K562 (cell line): ENCODE measurements around the gene KIAA2012. TPM values are rescaled to one million over a fixed set of nuclear protein-coding genes. Genes with fewer than 3 reads are reported as not detected.

Source experiments
- ATAC-seq: fragments of 200-7000 bp; cut with Tn5 transposase; 3 replicates; pipeline ENCODE4 v1.9.1; 2020; ENCODE audit warnings: moderate library complexity
- BruUV-seq: library from RNA; stranded (reverse); fragments of 400-500 nt; replicated peaks from 2 replicates; lab custom pipeline; 2021; lab: Mats Ljungman, UMichigan
- CTCF ChIA-PET: fragments of 300-600 bp; formaldehyde crosslinking; extraction: SDS; loops from one replicate; lab custom pipeline; 2021; ENCODE audit warnings: low intra/inter-chr PET ratio; lab: Yijun Ruan, JAX
- POLR2A ChIA-PET: fragments of 300-600, 350-650 bp; sonication (Branson Sonifier 250); formaldehyde crosslinking; extraction: SDS; loops from one replicate; lab custom pipeline; 2021; ENCODE audit warnings: antibody characterized with exemption, inconsistent platforms; lab: Yijun Ruan, JAX
- DNase-seq, 4 experiments: peaks; one replicate each; pipeline versions ENCODE4 v3.0.0 to v3.0.0-alpha.2; 2011 to 2018; ENCODE audit warnings: low spot score in 3 of 4, mixed read lengths in 3 of 4; ENCODE audit errors: extremely low read depth in 1 of 4
- FAIRE-seq: peaks from 2 replicates; lab custom pipeline; 2011; peaks lifted over from hg19 to GRCh38; lab: Jason Lieb, UNC
- H2AFZ ChIP-seq: 2 replicates; pipeline ENCODE4 v1.6.0; 2011; ENCODE audit warnings: low read depth, low read length, control low read depth, inconsistent platforms
- H3K27ac ChIP-seq: fragments of 200-600 bp; 3 replicates; pipeline ENCODE4 v1.8.0; 2011; ENCODE audit warnings: low read depth, mild to moderate bottlenecking, control low read depth, inconsistent platforms, low read length, moderate library complexity, mixed read lengths; ENCODE audit errors: extremely low read depth
- H3K27me3 ChIP-seq, 2 experiments: fragments of 300-600 bp in 1 of 2; 2 replicates in 1 of 2; 3 replicates in 1 of 2; pipeline versions ENCODE4 v1.6.0 to v1.8.0; 2011; ENCODE audit warnings: inconsistent platforms in 2 of 2, low read length in 2 of 2, mild to moderate bottlenecking in 1 of 2, mixed read lengths in 1 of 2, moderate library complexity in 1 of 2; ENCODE audit not compliant: control insufficient read depth in 2 of 2, insufficient read depth in 2 of 2
- H3K36me3 ChIP-seq: fragments of 300-600 bp; 3 replicates; pipeline ENCODE4 v1.8.0; 2011; ENCODE audit warnings: mild to moderate bottlenecking, low read length, inconsistent platforms; ENCODE audit not compliant: control insufficient read depth, insufficient read depth
- H3K4me1 ChIP-seq, 2 experiments: fragments of 200-600 bp in 1 of 2; replicated peaks in 1 of 2; 2 replicates in 1 of 2; 3 replicates in 1 of 2; pipeline versions ENCODE4 v1.5.1 to v1.8.0; 2011; ENCODE audit warnings: inconsistent platforms in 2 of 2, low read length in 2 of 2, mild to moderate bottlenecking in 1 of 2, mixed read lengths in 1 of 2, moderate library complexity in 1 of 2; ENCODE audit not compliant: control insufficient read depth in 2 of 2, insufficient read depth in 2 of 2
- H3K4me2 ChIP-seq: 2 replicates; pipeline ENCODE4 v1.6.1; 2011; ENCODE audit warnings: low read length, control low read depth, inconsistent platforms, mixed read lengths; ENCODE audit not compliant: insufficient read depth
- H3K4me3 ChIP-seq: fragments of 200-600 bp; sonication (generic), shearing (Covaris generic); 2 replicates; pipeline ENCODE4 v1.5.1; 2016; ENCODE audit warnings: control low read depth, inconsistent platforms
- H3K79me2 ChIP-seq: fragments of 200-600 bp; 3 replicates; pipeline ENCODE4 v1.8.0; 2011; ENCODE audit warnings: low read length, inconsistent platforms; ENCODE audit not compliant: control insufficient read depth, insufficient read depth
- H3K9ac ChIP-seq, 2 experiments: 2 replicates each; pipeline versions ENCODE4 v1.6.0 to v1.6.1; 2011; ENCODE audit warnings: low read depth in 2 of 2, low read length in 2 of 2, control low read depth in 1 of 2, inconsistent platforms in 1 of 2, mild to moderate bottlenecking in 1 of 2, mixed read lengths in 1 of 2; ENCODE audit not compliant: insufficient read depth in 1 of 2
- H3K9me1 ChIP-seq: one replicate; pipeline ENCODE4 v1.6.0; 2011; ENCODE audit warnings: inconsistent platforms, mild to moderate bottlenecking, low read length, moderate library complexity; ENCODE audit not compliant: control insufficient read depth, insufficient read depth
- H3K9me3 ChIP-seq: replicated peaks from 2 replicates; pipeline ENCODE4 v1.5.1; 2011; ENCODE audit warnings: low read depth, low read length, inconsistent platforms; ENCODE audit not compliant: control insufficient read depth, insufficient read depth
- H4K20me1 ChIP-seq: replicated peaks from 2 replicates; pipeline ENCODE4 v1.6.1; 2011; ENCODE audit warnings: low read length, inconsistent platforms, mixed read lengths; ENCODE audit not compliant: control insufficient read depth, insufficient read depth
- BDP1 ChIP-seq: IDR thresholded peaks from 3 replicates; pipeline ENCODE4 v1.6.1; 2011; ENCODE audit not compliant: insufficient read length, insufficient read depth
- GTF2A2 ChIP-seq: IDR thresholded peaks from 2 replicates; pipeline ENCODE4 v1.6.1; 2016; ENCODE audit warnings: mild to moderate bottlenecking, missing genetic modification characterization, missing compliant biosample characterization
- HNRNPK ChIP-seq: fragments of 200-400 bp; formaldehyde crosslinking; IDR thresholded peaks from one replicate; pipeline ENCODE4 v1.6.1; 2018; ENCODE audit warnings: mild to moderate bottlenecking, low read depth, low read length; ENCODE audit not compliant: poor library complexity, severe bottlenecking
- MYBL2 ChIP-seq, 2 experiments: fragments of 450-650 bp in 1 of 2; sonication (generic) in 1 of 2; formaldehyde crosslinking in 1 of 2; IDR thresholded peaks; 2 replicates each; pipeline versions ENCODE4 v1.6.1 to v1.8.1; 2017 to 2022; ENCODE audit warnings: borderline replicate concordance in 1 of 2, inconsistent platforms in 1 of 2, low read depth in 1 of 2, mild to moderate bottlenecking in 1 of 2, missing genetic modification reagents in 1 of 2, moderate library complexity in 1 of 2
- WGBS: fragments of 100-300 bp; shearing (Covaris generic); methylation state at CpG from one replicate; pipeline ENCODE4 v1.1.6; 2016; ENCODE audit warnings: low coverage, mixed read lengths; ENCODE audit not compliant: insufficient coverage; ENCODE audit errors: missing lambda C conversion rate; 5-methylcytosine and 5-hydroxymethylcytosine counted together
- in situ Hi-C: fragments of 300-500 bp; cut with MboI; formaldehyde crosslinking; loops from 4 replicates; pipeline ENCODE4 v1.15.0; 2018; ENCODE audit warnings: inconsistent platforms, mixed read lengths
- intact Hi-C: fragments of 100-400 bp; cut with micrococcal nuclease; formaldehyde crosslinking; loops from 2 replicates; pipeline ENCODE4 v1.14.2; 2022
- polyA plus RNA-seq, 8 experiments: library from polyadenylated mRNA; depleted of rRNA in 4 of 8; stranded (reverse) in 5 of 8; unstranded in 3 of 8; fragments of >200 nt; fragmentation: Nextera tagmentation in 2 of 8; fragmentation: Illumina TruSeq in 1 of 8; extraction: Ambion mirVana in 2 of 8; extraction: Trizol in 1 of 8; gene quantifications; 2 replicates each; pipeline versions ENCODE4 v1.2.1 to v1.2.3, GENCODE V29; 2011 to 2014; ENCODE audit warnings: inconsistent platforms in 1 of 8, missing spikeins in 1 of 8
- total RNA-seq, 7 experiments: library from RNA; depleted of rRNA in 6 of 7; stranded (reverse); fragments of >200 nt in 6 of 7; fragmentation: Illumina TruSeq in 2 of 7; extraction: Trizol in 2 of 7; gene quantifications; 2 replicates each; pipeline versions ENCODE4 v1.2.1 to v1.2.3, GENCODE V29; 2011 to 2021; ENCODE audit warnings: low replicate concordance in 1 of 7
- TF ChIP-seq, protein P1 (sequence below): fragments of 250-450 bp; sonication (Bioruptor Pico); IDR thresholded peaks from 2 replicates; pipeline ENCODE4 v1.9.0; 2021; ENCODE audit warnings: mild to moderate bottlenecking, inconsistent platforms
- TF ChIP-seq, protein P2 (sequence below): fragments of 450-650 bp; IDR thresholded peaks from 2 replicates; pipeline ENCODE4 v1.7.0; 2016; ENCODE audit warnings: borderline replicate concordance

KIAA2012 gene
- total and polyA plus RNA-seq, 9 of the 15 experiments (the other 6 are each of a cell fraction or from before 2014, with no cell fraction given): not detected

DNA sequence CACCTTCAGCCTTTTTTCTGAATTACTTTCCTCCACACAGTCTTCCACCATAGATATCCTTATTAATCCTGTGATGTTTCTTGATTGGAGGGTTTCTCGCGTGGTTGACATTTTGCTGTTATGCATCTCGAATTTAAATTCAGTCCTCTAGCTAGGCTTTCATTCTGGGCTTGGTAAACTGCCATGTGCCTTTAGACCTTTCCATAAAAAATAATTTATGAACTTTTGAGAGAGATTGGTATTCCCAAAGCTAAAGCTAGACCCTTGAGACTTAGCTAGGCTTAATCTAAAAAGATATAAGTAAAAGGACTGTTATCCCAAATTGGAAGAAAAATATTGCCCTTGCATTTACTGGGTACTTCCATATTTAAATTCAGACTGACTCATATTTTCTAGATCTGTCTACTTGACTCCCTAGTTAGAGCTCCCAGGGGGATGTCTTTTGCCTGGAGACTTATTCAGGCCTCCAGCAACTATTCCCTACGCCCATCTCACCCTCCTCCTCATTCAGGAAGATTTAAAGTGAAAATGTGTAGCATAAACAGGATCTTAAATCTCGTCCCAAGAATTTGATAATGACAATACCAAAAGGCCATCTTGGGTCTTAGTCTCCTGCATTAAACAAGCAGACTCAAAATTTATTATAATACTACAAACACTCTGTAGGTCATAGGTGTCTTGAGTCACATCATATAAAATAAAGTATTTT is 60.3 kb downstream of the KIAA2012 start:
- H3K9ac ChIP-seq: no peak overlapping the region
- no peak for DNase-seq
- no peak overlapping the region for H2AFZ ChIP-seq
- WGBS: 4% methylated on average over 5 of the region's 5 CpGs
- no peaks in the 10 kb centered on the region for H3K9me3 ChIP-seq
- H3K79me2 ChIP-seq: no peaks in the 10 kb centered on the region
- in situ Hi-C loops: no loop called here
- POLR2A ChIA-PET: interaction anchor here (0.8 kb wide), 1 partner anchor 17 kb away, joined by 3 read pairs; no protein-coding TSS in a partner anchor
- no peak for ATAC-seq
- no peak for TF ChIP-seq HNRNPK
- TF ChIP-seq GTF2A2 (tag): no peak
- no peak for TF ChIP-seq MYBL2 (IDR thresholded peaks at IDR 0.05; ENCODE audit: low read depth)
- no peak for TF ChIP-seq MYBL2 (CRISPR knock-in tag; IDR thresholded peaks at IDR 0.05; ENCODE audit: borderline replicate concordance)
- TF ChIP-seq, protein P1, sequence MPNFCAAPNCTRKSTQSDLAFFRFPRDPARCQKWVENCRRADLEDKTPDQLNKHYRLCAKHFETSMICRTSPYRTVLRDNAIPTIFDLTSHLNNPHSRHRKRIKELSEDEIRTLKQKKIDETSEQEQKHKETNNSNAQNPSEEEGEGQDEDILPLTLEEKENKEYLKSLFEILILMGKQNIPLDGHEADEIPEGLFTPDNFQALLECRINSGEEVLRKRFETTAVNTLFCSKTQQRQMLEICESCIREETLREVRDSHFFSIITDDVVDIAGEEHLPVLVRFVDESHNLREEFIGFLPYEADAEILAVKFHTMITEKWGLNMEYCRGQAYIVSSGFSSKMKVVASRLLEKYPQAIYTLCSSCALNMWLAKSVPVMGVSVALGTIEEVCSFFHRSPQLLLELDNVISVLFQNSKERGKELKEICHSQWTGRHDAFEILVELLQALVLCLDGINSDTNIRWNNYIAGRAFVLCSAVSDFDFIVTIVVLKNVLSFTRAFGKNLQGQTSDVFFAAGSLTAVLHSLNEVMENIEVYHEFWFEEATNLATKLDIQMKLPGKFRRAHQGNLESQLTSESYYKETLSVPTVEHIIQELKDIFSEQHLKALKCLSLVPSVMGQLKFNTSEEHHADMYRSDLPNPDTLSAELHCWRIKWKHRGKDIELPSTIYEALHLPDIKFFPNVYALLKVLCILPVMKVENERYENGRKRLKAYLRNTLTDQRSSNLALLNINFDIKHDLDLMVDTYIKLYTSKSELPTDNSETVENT (CRISPR knock-in tag): no peak
- TF ChIP-seq BDP1: no peak
- TF ChIP-seq, protein P2, sequence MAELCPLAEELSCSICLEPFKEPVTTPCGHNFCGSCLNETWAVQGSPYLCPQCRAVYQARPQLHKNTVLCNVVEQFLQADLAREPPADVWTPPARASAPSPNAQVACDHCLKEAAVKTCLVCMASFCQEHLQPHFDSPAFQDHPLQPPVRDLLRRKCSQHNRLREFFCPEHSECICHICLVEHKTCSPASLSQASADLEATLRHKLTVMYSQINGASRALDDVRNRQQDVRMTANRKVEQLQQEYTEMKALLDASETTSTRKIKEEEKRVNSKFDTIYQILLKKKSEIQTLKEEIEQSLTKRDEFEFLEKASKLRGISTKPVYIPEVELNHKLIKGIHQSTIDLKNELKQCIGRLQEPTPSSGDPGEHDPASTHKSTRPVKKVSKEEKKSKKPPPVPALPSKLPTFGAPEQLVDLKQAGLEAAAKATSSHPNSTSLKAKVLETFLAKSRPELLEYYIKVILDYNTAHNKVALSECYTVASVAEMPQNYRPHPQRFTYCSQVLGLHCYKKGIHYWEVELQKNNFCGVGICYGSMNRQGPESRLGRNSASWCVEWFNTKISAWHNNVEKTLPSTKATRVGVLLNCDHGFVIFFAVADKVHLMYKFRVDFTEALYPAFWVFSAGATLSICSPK: no peak
- H3K4me2 ChIP-seq: no peak overlapping the region
- H3K27me3 ChIP-seq: peaks cover 2 to 21% of the 10 kb centered on the region in 2 experiments; a peak in 3 of 5 replicates
- no peaks in the 10 kb centered on the region for H4K20me1 ChIP-seq
- H3K4me3 ChIP-seq: no peak overlapping the region
- BruUV-seq: no TSS peak
- no peaks in the 10 kb centered on the region for H3K4me1 ChIP-seq
- H3K27ac ChIP-seq: no peak overlapping the region
- CTCF ChIA-PET: no interaction called here
- no peaks in the 10 kb centered on the region for H3K36me3 ChIP-seq
- no peak for FAIRE-seq
- no peaks in the 10 kb centered on the region for H3K9me1 ChIP-seq
- intact Hi-C loops: no loop called here
